Fibroblast of skin of back (primary cell): Measurements from ENCODE around the gene ABHD3.
A peak's percentile ranks its signal among the peaks of the same experiment; 100 is the strongest.
"Not testable (repeated sequence)": the region's sequence is repeated elsewhere in the genome, so short reads cannot be mapped to it uniquely, and the experiment has no call there.

Source experiments
- DNase-seq: peaks from one replicate; pipeline ENCODE4 v3.0.0-alpha.2; 2013

Gene ABHD3

GRCh38 chr18:21650311-21650710 lies 54.3 kb downstream of the ABHD3 start:
- no peak for DNase-seq

- DNase-seq: not testable (repeated sequence)
Observed at GRCh38 chr18:21640375-21640774, 64.2 kb downstream of the ABHD3 start.

GRCh38 chr18:21638822-21639221 lies 65.8 kb downstream of the ABHD3 start:
- no peak for DNase-seq

GRCh38 chr18:21636769-21637168 lies 67.8 kb downstream of the ABHD3 start:
- peak; percentile 19 for DNase-seq

GRCh38 chr18:21634588-21635199 lies 69.9 kb downstream of the ABHD3 start:
- DNase-seq: no peak

GRCh38 chr18:21632393-21632792 lies 72.2 kb downstream of the ABHD3 start:
- DNase-seq: no peak

GRCh38 chr18:21629089-21629832 lies 75.3 kb downstream of the ABHD3 start:
- no peak for DNase-seq

- DNase-seq: not testable (repeated sequence)
Observed at GRCh38 chr18:21621640-21622039, 82.9 kb downstream of the ABHD3 start.

- DNase-seq: peak; percentile 91
Observed at GRCh38 chr18:21612125-21613039, 92.2 kb downstream of the ABHD3 start, which contains the start of gene SNRPD1. TSS of gene SNRPD1 (plus strand) at chr18:21612314. CDS start at chr18:21612430, 116 bp downstream.

GRCh38 chr18:21611401-21612124 lies 93.0 kb downstream of the ABHD3 start:
- DNase-seq: peak; percentile 1

- DNase-seq: no peak
Observed at GRCh38 chr18:21605213-21605612, 99.4 kb downstream of the ABHD3 start.

GRCh38 chr18:21604671-21605070 lies 99.9 kb downstream of the ABHD3 start:
- DNase-seq: no peak

GRCh38 chr18:21602299-21602587 lies 102.3 kb downstream of the ABHD3 start:
- DNase-seq: no peak
